Parathyroid adenoma (tissue), 2 donors: ENCODE data around the gene TBC1D14.

Source experiments
- H2AFZ ChIP-seq: fragments of 300-600 bp; sonication (generic); one replicate; pipeline ENCODE4 v1.7.0; 2017; ENCODE audit warnings: antibody characterized with exemption, mild to moderate bottlenecking
- H3K27ac ChIP-seq: fragments of 300-600 bp; sonication (generic); one replicate; pipeline ENCODE4 v1.7.0; 2017
- H3K27me3 ChIP-seq: fragments of 300-600 bp; sonication (generic); one replicate; pipeline ENCODE4 v1.7.0; 2017; ENCODE audit warnings: low read length; ENCODE audit not compliant: control insufficient read depth, insufficient read depth
- H3K36me3 ChIP-seq: fragments of 300-600 bp; sonication (generic); one replicate; pipeline ENCODE4 v1.7.0; 2017; ENCODE audit warnings: low read length; ENCODE audit not compliant: control insufficient read depth, insufficient read depth
- H3K4me1 ChIP-seq: fragments of 300-600 bp; sonication (generic); one replicate; pipeline ENCODE4 v1.7.0; 2017; ENCODE audit warnings: control low read depth
- H3K4me2 ChIP-seq: fragments of 300-600 bp; sonication (generic); one replicate; pipeline ENCODE4 v1.7.0; 2017; ENCODE audit warnings: low read length
- H3K4me3 ChIP-seq: fragments of 300-600 bp; sonication (generic); one replicate; pipeline ENCODE4 v1.7.0; 2017; ENCODE audit warnings: low read depth, low read length
- H3K79me2 ChIP-seq: fragments of 300-600 bp; sonication (generic); one replicate; pipeline ENCODE4 v1.7.0; 2017; ENCODE audit warnings: control low read depth
- H3K9ac ChIP-seq: fragments of 300-600 bp; sonication (generic); one replicate; pipeline ENCODE4 v1.7.0; 2017; ENCODE audit warnings: mild to moderate bottlenecking
- H3K9me3 ChIP-seq: fragments of 300-600 bp; sonication (generic); one replicate; pipeline ENCODE4 v1.7.0; 2017; ENCODE audit warnings: low read length; ENCODE audit not compliant: control insufficient read depth
- TF ChIP-seq, protein P1 (sequence below): fragments of 300-600 bp; sonication (generic); IDR thresholded peaks from one replicate; pipeline ENCODE4 v1.7.0; 2017; ENCODE audit warnings: antibody characterized with exemption, mild to moderate bottlenecking
- donor health status: primary hyperparathyroidism.

Gene TBC1D14

GRCh38 chr4:6935965-6936364, 26.3 kb downstream of the TBC1D14 start:
- no peak overlapping the region for H3K27ac ChIP-seq
- H3K79me2 ChIP-seq: peaks cover 17% of the 10 kb centered on the region
- no peaks in the 10 kb centered on the region for H3K4me1 ChIP-seq
- H3K36me3 ChIP-seq: no peaks in the 10 kb centered on the region
- H3K4me2 ChIP-seq: no peak overlapping the region
- H3K27me3 ChIP-seq: no peaks in the 10 kb centered on the region
- TF ChIP-seq, protein P1, sequence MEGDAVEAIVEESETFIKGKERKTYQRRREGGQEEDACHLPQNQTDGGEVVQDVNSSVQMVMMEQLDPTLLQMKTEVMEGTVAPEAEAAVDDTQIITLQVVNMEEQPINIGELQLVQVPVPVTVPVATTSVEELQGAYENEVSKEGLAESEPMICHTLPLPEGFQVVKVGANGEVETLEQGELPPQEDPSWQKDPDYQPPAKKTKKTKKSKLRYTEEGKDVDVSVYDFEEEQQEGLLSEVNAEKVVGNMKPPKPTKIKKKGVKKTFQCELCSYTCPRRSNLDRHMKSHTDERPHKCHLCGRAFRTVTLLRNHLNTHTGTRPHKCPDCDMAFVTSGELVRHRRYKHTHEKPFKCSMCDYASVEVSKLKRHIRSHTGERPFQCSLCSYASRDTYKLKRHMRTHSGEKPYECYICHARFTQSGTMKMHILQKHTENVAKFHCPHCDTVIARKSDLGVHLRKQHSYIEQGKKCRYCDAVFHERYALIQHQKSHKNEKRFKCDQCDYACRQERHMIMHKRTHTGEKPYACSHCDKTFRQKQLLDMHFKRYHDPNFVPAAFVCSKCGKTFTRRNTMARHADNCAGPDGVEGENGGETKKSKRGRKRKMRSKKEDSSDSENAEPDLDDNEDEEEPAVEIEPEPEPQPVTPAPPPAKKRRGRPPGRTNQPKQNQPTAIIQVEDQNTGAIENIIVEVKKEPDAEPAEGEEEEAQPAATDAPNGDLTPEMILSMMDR: no peak
- no peak overlapping the region for H2AFZ ChIP-seq
- H3K9me3 ChIP-seq: no peaks in the 10 kb centered on the region
- no peak overlapping the region for H3K9ac ChIP-seq
- no peak overlapping the region for H3K4me3 ChIP-seq

DNA sequence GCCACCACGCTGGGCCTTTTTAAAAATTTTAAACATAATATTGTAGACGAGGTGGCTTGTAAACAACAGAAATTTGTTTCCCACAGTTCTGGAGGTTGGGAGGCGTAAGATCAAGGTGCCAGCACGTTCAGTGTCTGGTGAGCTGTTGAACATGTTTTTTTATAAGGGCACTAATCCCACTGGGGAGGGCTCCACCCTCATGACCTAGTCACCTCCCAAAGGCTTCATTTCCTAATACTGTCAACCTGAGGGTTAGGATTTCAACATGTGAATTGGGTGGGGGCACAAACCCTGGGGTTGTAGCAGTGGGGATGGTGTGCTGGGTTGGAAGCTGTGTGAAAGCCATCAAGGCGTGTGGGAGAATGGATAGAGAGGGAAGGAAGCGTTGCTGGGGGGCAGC, 27.6 kb downstream of the TBC1D14 start:
- Histone ChIP-seq H3K27me3 (no peaks in the 10 kb centered on the region), H3K9ac (no peak overlapping the region), H3K36me3 (no peaks in the 10 kb centered on the region), H3K4me3 (no peak overlapping the region), H3K9me3 (no peaks in the 10 kb centered on the region), H3K4me1 (no peaks in the 10 kb centered on the region), H3K79me2 (peaks cover 17% of the 10 kb centered on the region), H3K27ac (no peak overlapping the region), H3K4me2 (no peak overlapping the region), H2AFZ (no peak overlapping the region)
- TF ChIP-seq, protein P1: no peak

- Histone ChIP-seq H3K9me3 (no peaks in the 10 kb centered on the region), H3K9ac (no peak overlapping the region), H3K4me1 (no peaks in the 10 kb centered on the region), H2AFZ (no peak overlapping the region), H3K4me2 (no peak overlapping the region), H3K36me3 (no peaks in the 10 kb centered on the region), H3K4me3 (no peak overlapping the region), H3K27me3 (no peaks in the 10 kb centered on the region), H3K79me2 (peaks cover 14% of the 10 kb centered on the region), H3K27ac (no peak overlapping the region)
- TF ChIP-seq, protein P1: no peak
These were observed 28.1 kb downstream of the TBC1D14 start for GRCh38 chr4:6937754-6938153.

DNA sequence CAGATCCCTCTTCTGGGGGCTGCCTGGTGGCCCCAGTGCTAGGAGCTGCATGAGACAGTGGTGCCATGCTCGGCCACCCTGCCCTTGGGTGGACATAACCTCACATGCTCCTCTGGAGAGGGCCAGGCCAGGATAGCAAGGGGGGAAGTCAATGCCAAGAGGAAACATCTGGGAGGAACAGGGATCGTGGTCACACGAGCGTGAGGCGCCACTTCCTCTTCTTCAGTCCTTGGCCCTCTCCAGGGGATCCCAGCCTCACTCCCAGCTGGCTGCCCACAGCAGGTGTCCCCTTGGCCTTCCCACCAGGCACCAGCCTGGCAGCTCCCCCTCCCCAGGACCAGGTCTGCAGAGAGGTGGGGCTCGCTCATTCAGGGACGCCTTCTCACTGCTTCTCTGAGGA, 28.6 kb downstream of the TBC1D14 start:
- no peak overlapping the region for H3K4me2 ChIP-seq
- H3K36me3 ChIP-seq: no peaks in the 10 kb centered on the region
- no peaks in the 10 kb centered on the region for H3K27me3 ChIP-seq
- no peaks in the 10 kb centered on the region for H3K9me3 ChIP-seq
- TF ChIP-seq, protein P1: no peak
- no peak overlapping the region for H2AFZ ChIP-seq
- no peaks in the 10 kb centered on the region for H3K4me1 ChIP-seq
- no peak overlapping the region for H3K27ac ChIP-seq
- H3K79me2 ChIP-seq: peaks cover 14% of the 10 kb centered on the region
- H3K9ac ChIP-seq: no peak overlapping the region
- H3K4me3 ChIP-seq: no peak overlapping the region

GRCh38 chr4:6938647-6939271, 29.1 kb downstream of the TBC1D14 start:
- Histone ChIP-seq H3K79me2 (peaks cover 11% of the 10 kb centered on the region), H3K9ac (no peak overlapping the region), H2AFZ (no peak overlapping the region), H3K36me3 (no peaks in the 10 kb centered on the region), H3K27ac (no peak overlapping the region), H3K4me1 (no peaks in the 10 kb centered on the region), H3K27me3 (no peaks in the 10 kb centered on the region), H3K4me2 (no peak overlapping the region), H3K9me3 (no peaks in the 10 kb centered on the region), H3K4me3 (no peak overlapping the region)
- TF ChIP-seq, protein P1: no peak
